Stomach smooth muscle (tissue), 2 donors: ENCODE results near the gene ENDOD1.
A peak's percentile ranks its signal among the peaks of the same experiment; 100 is the strongest.
"Not testable (repeated sequence)": the region's sequence is repeated elsewhere in the genome, so short reads cannot be mapped to it uniquely, and the experiment has no call there.

Experiments used
- H3K27ac ChIP-seq: one replicate; pipeline ENCODE4 v1.7.0; 2013; ENCODE audit warnings: mild to moderate bottlenecking, low read length, inconsistent platforms
- H3K27me3 ChIP-seq, 2 donors: one replicate each; pipeline ENCODE4 v1.7.0; 2013; ENCODE audit warnings: low read length in 2 of 2; ENCODE audit not compliant: insufficient read depth in 2 of 2, control insufficient read depth in 1 of 2
- H3K36me3 ChIP-seq, 2 donors: one replicate each; pipeline ENCODE4 v1.7.0; 2013; ENCODE audit warnings: low read length in 2 of 2; ENCODE audit not compliant: control insufficient read depth in 2 of 2, insufficient read depth in 2 of 2
- H3K4me1 ChIP-seq: one replicate; pipeline ENCODE4 v1.7.0; 2013; ENCODE audit warnings: low read length; ENCODE audit not compliant: control insufficient read depth, insufficient read depth
- H3K4me3 ChIP-seq, 2 donors: one replicate each; pipeline ENCODE4 v1.7.0; 2013; ENCODE audit warnings: low read length in 2 of 2
- H3K9ac ChIP-seq, 2 donors: one replicate each; pipeline ENCODE4 v1.7.0; 2013; ENCODE audit warnings: low read length in 2 of 2, mild to moderate bottlenecking in 1 of 2
- H3K9me3 ChIP-seq, 2 donors: one replicate each; pipeline ENCODE4 v1.7.0; 2013; ENCODE audit warnings: low read length in 2 of 2; ENCODE audit not compliant: control insufficient read depth in 2 of 2
- donor health status: healthy.
- donor health status: Pancreatic carcinoma.

ENDOD1 gene

DNA sequence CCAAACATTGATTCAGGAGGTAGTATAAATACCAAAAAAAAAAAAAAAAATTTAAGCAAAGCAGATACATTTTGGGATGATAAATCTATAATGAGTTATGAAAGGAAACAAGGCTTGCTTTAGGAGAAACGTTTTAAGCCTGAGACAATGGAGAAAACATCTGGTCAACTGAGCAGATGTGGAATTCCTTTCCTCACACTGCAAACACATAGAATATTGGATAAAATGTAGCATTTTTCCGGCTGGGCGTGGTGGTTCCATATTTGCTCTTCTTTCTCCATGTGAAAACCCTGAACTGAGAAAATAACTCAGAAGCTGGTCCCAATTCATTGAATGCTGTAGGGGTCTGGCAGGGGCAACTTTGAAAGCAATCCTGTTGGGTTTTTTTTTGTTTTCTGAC is 33.9 kb downstream of the ENDOD1 start:
- Histone ChIP-seq H3K9me3 (no peaks in the 10 kb centered on the region), H3K27ac (no peak overlapping the region), H3K4me3 (no peak overlapping the region), H3K27me3 (no peaks in the 10 kb centered on the region), H3K4me1 (no peaks in the 10 kb centered on the region), H3K9ac (no peak overlapping the region), H3K36me3 (peaks cover 2% of the 10 kb centered on the region in 2 donors)

DNA sequence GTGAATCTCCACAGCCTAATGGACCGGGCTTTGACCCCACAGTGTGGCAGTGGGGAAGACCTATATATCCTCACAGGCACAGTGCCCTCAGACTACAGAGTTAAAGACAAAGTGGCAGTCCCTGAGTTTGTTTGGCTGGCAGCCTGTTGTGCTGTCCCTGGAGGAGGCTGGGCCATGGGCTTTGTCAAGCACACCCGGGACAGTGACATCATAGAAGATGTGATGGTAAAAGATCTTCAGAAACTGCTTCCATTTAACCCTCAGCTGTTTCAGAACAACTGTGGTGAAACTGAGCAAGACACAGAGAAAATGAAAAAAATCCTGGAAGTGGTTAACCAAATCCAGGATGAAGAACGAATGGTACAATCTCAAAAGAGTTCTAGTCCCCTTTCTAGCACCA is 39.0 kb downstream of the ENDOD1 start:
- Histone ChIP-seq H3K27me3 (no peaks in the 10 kb centered on the region), H3K4me1 (no peaks in the 10 kb centered on the region), H3K9me3 (no peaks in the 10 kb centered on the region), H3K4me3 (no peak overlapping the region), H3K27ac (no peak overlapping the region), H3K36me3 (peaks cover 7 to 9% of the 10 kb centered on the region in 2 donors), H3K9ac (no peak overlapping the region)

DNA sequence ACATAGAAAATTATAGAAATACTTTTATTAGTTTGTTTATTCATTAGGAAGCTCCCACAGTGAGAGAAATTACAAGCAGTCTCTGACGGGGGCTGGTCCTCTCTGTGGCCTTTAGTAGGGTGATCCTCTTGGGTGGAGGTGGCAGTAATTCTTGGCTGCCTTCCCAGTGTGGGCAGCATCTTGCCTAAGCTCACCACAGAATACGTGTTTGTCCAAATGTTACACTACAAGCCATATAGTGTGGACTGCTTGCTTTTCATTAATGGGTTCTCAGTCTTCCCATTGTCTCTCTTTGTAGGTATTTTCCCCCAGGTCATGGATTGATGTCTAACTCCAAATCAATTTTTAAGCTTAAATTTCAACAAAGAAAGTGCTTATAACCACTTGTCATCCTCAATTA is 43.3 kb downstream of the ENDOD1 start:
- Histone ChIP-seq H3K27me3 (no peaks in the 10 kb centered on the region), H3K4me1 (no peaks in the 10 kb centered on the region), H3K27ac (no peak overlapping the region), H3K36me3 (peaks cover 7 to 9% of the 10 kb centered on the region in 2 donors), H3K9me3 (no peaks in the 10 kb centered on the region), H3K4me3 (no peak overlapping the region), H3K9ac (no peak overlapping the region)

DNA sequence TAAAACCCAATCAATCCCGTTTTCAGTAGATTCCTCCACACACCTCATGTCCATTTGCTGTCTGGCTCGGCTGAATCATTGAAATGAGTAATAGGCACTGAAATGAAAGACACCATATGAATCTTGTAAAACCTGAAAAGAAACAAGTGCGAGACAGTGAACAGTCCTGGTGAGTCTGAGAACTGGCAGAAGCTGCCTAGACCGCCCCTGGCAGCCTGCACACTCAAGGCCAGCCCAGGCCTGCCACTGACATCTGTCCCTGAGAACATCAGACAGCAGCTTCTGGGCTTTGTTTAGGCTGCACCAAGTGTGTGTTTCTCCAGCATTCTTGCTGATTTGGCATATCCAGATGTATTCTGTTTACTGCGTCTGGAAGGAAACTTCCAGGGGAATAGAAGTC is 44.8 kb downstream of the ENDOD1 start:
- Histone ChIP-seq H3K9ac (no peak overlapping the region), H3K36me3 (no peaks in the 10 kb centered on the region), H3K27ac (peak overlapping the region; percentile 25), H3K4me3 (no peak overlapping the region), H3K9me3 (no peaks in the 10 kb centered on the region), H3K27me3 (no peaks in the 10 kb centered on the region), H3K4me1 (no peaks in the 10 kb centered on the region)

DNA sequence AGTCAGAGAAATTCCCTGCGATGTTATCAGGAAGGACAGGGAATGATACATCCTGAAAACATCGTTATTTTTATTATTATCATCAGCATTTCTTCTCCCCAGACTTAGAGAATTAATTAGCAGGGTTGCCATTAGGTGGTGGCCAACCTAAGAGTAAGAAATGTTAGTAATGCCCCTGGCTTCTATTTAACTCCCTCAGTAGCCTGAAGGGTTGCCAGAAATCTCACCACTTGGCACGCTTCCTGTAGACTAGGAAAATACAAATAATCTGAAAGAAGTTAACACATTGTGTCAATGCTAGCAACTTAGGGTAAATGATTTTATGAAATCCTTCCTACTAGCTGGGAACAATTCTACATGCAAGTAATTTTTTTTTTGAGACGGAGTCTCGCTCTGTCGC is 45.5 kb downstream of the ENDOD1 start:
- no peaks in the 10 kb centered on the region for H3K4me1 ChIP-seq
- no peak overlapping the region for H3K9ac ChIP-seq
- no peak overlapping the region for H3K4me3 ChIP-seq
- no peaks in the 10 kb centered on the region for H3K27me3 ChIP-seq
- no peak overlapping the region for H3K27ac ChIP-seq
- H3K9me3 ChIP-seq = no peaks in the 10 kb centered on the region
- no peaks in the 10 kb centered on the region for H3K36me3 ChIP-seq

DNA sequence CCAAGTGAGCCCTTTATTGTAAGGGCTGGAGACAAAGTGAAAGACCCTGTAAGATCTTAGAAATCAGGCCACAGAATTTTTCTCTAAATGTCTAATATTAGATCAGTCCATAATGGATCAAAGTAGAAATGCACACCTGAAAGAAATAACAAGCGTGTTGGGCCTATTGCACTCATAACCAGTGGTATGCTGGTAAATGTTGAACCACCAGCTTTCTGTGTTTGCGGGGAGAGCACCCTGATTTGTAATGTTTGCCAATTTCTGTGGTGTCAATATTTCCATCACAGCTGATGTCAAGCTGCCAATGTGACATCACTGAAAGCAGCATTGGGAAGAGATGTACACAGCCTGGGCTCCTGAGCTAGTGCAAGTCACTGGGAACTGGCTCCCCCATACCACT is 46.2 kb downstream of the ENDOD1 start:
- Histone ChIP-seq H3K4me3 (no peak overlapping the region), H3K27ac (no peak overlapping the region), H3K9me3 (no peaks in the 10 kb centered on the region), H3K4me1 (no peaks in the 10 kb centered on the region), H3K27me3 (no peaks in the 10 kb centered on the region), H3K9ac (no peak overlapping the region), H3K36me3 (no peaks in the 10 kb centered on the region)

DNA sequence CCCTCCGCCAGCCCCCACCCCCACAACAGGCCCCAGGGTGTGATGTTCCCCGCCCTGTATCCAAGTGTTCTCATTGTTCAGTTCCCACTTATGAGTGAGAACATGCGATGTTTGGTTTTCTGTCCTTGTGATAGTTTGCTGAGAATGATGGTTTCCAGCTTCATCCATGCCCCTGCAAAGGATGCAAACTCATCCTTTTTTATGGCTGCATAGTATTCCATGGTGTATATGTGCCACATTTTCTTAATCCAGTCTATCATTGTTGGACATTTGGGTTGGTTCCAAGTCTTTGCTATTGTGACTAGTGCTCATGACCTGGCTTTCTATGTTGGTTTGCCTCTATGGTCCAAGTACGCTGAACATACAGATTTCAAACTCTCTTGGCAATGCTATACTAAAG is 47.1 kb downstream of the ENDOD1 start:
- not testable (repeated sequence) for H3K9ac ChIP-seq, H3K4me3 ChIP-seq, H3K27me3 ChIP-seq, H3K4me1 ChIP-seq, H3K27ac ChIP-seq, H3K36me3 ChIP-seq, H3K9me3 ChIP-seq

DNA sequence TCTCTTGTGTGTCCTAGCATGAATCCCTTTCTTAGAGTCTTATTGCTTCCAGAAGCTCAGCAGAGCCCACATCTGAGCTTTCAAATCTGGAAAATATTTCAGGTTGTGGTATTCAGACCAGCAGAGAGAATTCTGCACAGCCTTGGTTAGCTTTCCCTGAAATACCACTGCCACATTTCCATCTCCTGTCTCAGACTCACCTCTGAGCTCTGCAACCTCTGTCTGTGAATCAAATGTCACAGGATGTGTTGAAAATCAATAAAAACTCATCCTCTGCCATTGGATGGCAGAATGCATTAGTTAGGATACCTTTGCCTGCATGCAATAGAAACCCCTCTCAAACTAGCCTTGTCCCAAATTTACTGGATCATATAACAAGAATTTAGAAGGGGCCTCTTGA is 47.7 kb downstream of the ENDOD1 start:
- Histone ChIP-seq H3K9ac (no peak overlapping the region), H3K9me3 (no peaks in the 10 kb centered on the region), H3K4me3 (no peak overlapping the region), H3K27ac (no peak overlapping the region), H3K4me1 (no peaks in the 10 kb centered on the region), H3K27me3 (no peaks in the 10 kb centered on the region), H3K36me3 (no peaks in the 10 kb centered on the region)

DNA sequence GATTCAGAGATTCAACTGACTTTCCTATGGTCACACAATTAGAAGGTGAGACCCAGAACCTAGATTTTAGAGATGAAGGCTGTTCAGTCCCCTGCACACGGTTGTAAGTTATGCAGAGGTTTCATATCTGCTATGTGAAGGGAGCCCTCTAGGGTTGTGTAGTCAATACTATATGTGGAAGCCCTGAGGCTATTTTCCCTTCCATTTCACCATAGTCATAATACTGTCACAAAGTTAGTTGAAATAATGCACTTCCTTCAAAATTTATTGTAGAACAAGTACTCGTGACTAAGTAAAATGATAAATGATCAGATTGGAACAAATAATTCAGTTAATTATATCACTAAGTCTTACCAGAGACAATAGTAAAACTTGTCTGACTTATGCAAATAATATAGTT is 48.8 kb downstream of the ENDOD1 start:
- no peaks in the 10 kb centered on the region for H3K9me3 ChIP-seq
- no peaks in the 10 kb centered on the region for H3K36me3 ChIP-seq
- no peaks in the 10 kb centered on the region for H3K27me3 ChIP-seq
- no peak overlapping the region for H3K27ac ChIP-seq
- H3K4me3 ChIP-seq = no peak overlapping the region
- no peaks in the 10 kb centered on the region for H3K4me1 ChIP-seq
- no peak overlapping the region for H3K9ac ChIP-seq

DNA sequence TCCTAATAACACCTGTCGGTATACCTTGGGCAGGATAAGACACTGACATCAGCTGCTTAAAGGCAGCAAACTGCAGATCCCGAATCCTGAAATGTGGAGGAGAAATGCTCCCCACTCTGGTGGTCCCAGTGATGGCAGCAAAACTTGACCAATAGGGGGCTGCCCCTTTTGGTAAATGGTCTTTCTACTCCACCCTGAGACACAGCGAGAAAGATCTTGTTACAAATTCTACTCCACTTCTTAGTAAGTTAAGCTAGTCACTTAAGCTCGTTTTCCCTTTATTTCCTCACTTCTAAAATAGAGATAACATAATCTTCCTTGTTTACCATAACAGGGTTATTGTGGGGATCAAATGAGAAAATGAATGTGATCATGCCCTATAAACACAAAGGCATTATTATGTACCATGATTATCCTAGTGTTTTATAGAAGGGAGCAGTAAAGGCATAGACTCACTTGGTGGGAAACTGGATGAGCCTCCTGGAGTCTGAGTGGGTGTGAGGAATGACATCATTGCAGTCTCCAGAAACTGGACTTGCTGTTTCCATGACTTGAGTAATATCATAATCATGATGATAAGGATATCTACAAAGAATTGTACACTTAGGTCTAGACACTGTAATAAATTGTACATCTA is 50.9 kb downstream of the ENDOD1 start:
- Histone ChIP-seq H3K9me3 (no peaks in the 10 kb centered on the region), H3K4me1 (no peaks in the 10 kb centered on the region), H3K4me3 (no peak overlapping the region), H3K27ac (no peak overlapping the region), H3K9ac (no peak overlapping the region), H3K36me3 (no peaks in the 10 kb centered on the region), H3K27me3 (no peaks in the 10 kb centered on the region)

DNA sequence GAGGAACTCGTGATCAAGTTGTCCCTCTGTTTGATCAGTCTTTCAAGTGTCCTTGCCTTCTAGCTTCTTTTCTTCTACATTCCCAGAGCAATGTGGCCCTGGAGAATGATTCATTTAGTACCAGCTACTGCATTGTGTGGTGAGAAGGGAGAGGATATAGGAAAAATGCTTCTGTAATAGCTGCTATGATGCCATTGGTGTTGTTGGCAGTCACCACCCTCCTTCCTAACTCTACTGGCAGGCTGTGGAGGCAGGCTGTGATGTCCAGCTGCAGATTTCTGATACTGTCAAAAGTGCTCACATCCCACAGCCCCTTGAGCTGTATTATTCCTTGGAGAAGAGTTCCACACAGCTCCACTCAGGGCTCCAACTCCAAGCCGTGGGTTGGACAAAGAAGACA is 52.8 kb downstream of the ENDOD1 start:
- H3K27ac ChIP-seq = no peak overlapping the region
- H3K9ac ChIP-seq = no peak overlapping the region
- no peak overlapping the region for H3K4me3 ChIP-seq
- H3K27me3 ChIP-seq = no peaks in the 10 kb centered on the region
- H3K36me3 ChIP-seq = no peaks in the 10 kb centered on the region
- peaks cover 6% of the 10 kb centered on the region for H3K4me1 ChIP-seq
- no peaks in the 10 kb centered on the region for H3K9me3 ChIP-seq
